ENCODE results near the gene GARIN5B.
"Not testable (repeated sequence)": the region's sequence is repeated elsewhere in the genome, so short reads cannot be mapped to it uniquely, and the experiment has no call there.

Gene GARIN5B

GRCh38 chr19:55362990-55363716 lies at the start of gene GARIN5B:
Gene GARIN5B, minus strand, starts transcription at chr19:55363260. Its CDS starts 194 bp downstream, at chr19:55363066.
- in situ Hi-C loops (cut with HindIII; ENCODE audit: low pct_ligation_motif_present, low pct_unique_long_range_greater_than_20kb, low sequenced_read_pairs): no loop called here
- no peak for DNase-seq

GRCh38 chr19:55410168-55410567 lies 47.1 kb upstream of the GARIN5B start:
- in situ Hi-C loops (cut with HindIII; ENCODE audit: low pct_ligation_motif_present, low pct_unique_long_range_greater_than_20kb, low sequenced_read_pairs): no loop called here
- DNase-seq: no peak

GRCh38 chr19:55409179-55409578 lies 46.1 kb upstream of the GARIN5B start:
- DNase-seq; in situ Hi-C loops (cut with HindIII; ENCODE audit: low pct_ligation_motif_present, low pct_unique_long_range_greater_than_20kb, low sequenced_read_pairs): not testable (repeated sequence)

DNA sequence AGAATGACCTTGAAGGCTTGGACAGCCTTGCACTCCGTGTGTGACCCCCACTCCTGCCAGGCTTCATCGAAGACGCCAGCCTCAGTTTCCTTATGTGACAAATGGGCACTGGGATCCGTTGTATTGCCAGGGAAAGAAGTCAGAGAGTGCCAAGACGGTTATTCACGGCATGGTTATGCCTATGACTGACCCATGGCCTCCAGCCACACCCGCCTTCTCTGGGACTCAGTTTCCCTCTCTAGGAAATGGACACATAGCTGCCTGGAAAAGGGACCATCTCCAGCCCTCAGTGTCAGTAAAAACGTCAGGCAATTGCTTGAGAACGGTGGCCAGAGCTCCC lies 45.4 kb upstream of the GARIN5B start:
- in situ Hi-C loops (cut with HindIII; ENCODE audit: low pct_ligation_motif_present, low pct_unique_long_range_greater_than_20kb, low sequenced_read_pairs): no loop called here
- no peak for DNase-seq

GRCh38 chr19:55407800-55408532 lies 44.9 kb upstream of the GARIN5B start:
- in situ Hi-C loops (cut with HindIII; ENCODE audit: low pct_ligation_motif_present, low pct_unique_long_range_greater_than_20kb, low sequenced_read_pairs): no loop called here
- DNase-seq: peak; percentile 98

GRCh38 chr19:55407550-55407799 lies 44.4 kb upstream of the GARIN5B start, which contains the start of gene UBE2S:
Gene UBE2S, minus strand, starts transcription at chr19:55407788. Its CDS starts 199 bp downstream, at chr19:55407589.
- in situ Hi-C loops (cut with HindIII; ENCODE audit: low pct_ligation_motif_present, low pct_unique_long_range_greater_than_20kb, low sequenced_read_pairs); DNase-seq: not testable (repeated sequence)

GRCh38 chr19:55406826-55407549 lies 43.9 kb upstream of the GARIN5B start:
- DNase-seq: no peak

GRCh38 chr19:55406091-55406825 lies 43.2 kb upstream of the GARIN5B start:
- DNase-seq: no peak
- in situ Hi-C loops (cut with HindIII; ENCODE audit: low pct_ligation_motif_present, low pct_unique_long_range_greater_than_20kb, low sequenced_read_pairs): no loop called here

More at GRCh38 chr19:55406826-55407549, 43.9 kb upstream of the GARIN5B start:
- in situ Hi-C loops (cut with HindIII; ENCODE audit: low pct_ligation_motif_present, low pct_unique_long_range_greater_than_20kb, low sequenced_read_pairs): no loop called here

GRCh38 chr19:55405638-55406037 lies 42.6 kb upstream of the GARIN5B start:
- in situ Hi-C loops (cut with HindIII; ENCODE audit: low pct_ligation_motif_present, low pct_unique_long_range_greater_than_20kb, low sequenced_read_pairs): no loop called here
- DNase-seq: no peak

- in situ Hi-C loops (cut with HindIII; ENCODE audit: low pct_ligation_motif_present, low pct_unique_long_range_greater_than_20kb, low sequenced_read_pairs): no loop called here
- DNase-seq: no peak
These were observed 39.4 kb upstream of the GARIN5B start for GRCh38 chr19:55402509-55402908.

DNA sequence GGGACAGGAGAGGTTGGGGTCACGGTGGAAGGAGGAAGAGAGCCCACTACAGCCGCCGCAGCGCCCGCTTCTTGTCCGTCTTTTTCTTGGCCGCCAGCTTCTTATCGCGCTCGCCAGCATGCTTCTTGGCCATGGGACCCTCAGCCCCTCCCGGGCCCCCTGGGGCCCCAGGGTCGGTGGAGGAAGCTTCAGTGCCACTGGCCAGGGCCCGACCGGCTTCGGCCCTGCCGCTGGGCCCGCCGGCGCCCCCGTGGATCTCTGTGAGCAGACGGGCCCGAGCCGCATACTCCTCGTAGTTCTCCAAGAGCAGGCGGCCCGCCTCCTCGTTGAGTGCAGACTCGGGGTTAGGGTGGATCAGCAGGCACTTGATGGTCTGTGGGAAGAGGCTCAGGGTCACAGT lies 38.3 kb upstream of the GARIN5B start:
- DNase-seq; in situ Hi-C loops (cut with HindIII; ENCODE audit: low pct_ligation_motif_present, low pct_unique_long_range_greater_than_20kb, low sequenced_read_pairs): not testable (repeated sequence)

DNA sequence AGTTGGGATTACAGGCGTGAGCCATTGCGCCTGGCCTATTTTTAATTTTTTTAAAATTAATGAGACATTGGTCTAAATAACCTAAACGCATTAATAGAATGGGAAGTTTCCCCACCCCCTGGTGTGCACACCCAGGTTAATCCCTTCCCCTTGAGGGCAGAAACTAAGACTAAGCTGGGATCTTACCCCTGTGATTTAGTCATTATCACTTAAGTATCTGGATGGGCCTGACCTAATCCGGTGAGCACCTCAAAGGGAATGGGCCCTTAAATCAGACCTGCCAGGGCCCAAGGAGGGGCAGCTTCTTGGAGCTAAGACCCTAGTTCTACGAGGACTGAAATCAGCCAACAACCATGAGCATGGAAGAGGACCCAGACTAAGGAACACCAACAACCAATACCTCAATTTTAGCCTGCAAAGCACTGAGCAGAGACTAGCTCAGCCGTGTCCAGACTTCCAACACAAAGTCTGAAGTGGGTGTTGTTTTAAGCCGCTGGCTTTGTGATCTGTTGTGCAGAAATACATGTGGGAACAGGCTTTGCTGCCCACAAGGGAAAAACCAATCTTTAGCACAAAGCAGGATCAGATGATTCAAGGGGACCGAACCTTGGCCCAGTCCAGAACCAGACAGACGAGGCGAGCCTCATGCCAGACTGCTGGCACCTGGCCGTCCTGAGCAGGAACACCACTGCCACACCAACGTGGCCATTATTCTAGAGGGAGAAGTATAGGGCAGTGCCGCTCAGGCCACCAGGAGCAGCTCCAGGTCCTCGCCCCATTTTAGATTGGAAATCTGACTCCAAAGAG lies 37.4 kb upstream of the GARIN5B start:
- DNase-seq: no peak
- in situ Hi-C loops (cut with HindIII; ENCODE audit: low pct_ligation_motif_present, low pct_unique_long_range_greater_than_20kb, low sequenced_read_pairs): no loop called here

GRCh38 chr19:55398200-55398925 lies 35.3 kb upstream of the GARIN5B start:
- no peak for DNase-seq
- in situ Hi-C loops (cut with HindIII; ENCODE audit: low pct_ligation_motif_present, low pct_unique_long_range_greater_than_20kb, low sequenced_read_pairs): no loop called here

- in situ Hi-C loops (cut with HindIII; ENCODE audit: low pct_ligation_motif_present, low pct_unique_long_range_greater_than_20kb, low sequenced_read_pairs): no loop called here
- DNase-seq: no peak
These were observed 30.0 kb upstream of the GARIN5B start for GRCh38 chr19:55392820-55393761.

DNA sequence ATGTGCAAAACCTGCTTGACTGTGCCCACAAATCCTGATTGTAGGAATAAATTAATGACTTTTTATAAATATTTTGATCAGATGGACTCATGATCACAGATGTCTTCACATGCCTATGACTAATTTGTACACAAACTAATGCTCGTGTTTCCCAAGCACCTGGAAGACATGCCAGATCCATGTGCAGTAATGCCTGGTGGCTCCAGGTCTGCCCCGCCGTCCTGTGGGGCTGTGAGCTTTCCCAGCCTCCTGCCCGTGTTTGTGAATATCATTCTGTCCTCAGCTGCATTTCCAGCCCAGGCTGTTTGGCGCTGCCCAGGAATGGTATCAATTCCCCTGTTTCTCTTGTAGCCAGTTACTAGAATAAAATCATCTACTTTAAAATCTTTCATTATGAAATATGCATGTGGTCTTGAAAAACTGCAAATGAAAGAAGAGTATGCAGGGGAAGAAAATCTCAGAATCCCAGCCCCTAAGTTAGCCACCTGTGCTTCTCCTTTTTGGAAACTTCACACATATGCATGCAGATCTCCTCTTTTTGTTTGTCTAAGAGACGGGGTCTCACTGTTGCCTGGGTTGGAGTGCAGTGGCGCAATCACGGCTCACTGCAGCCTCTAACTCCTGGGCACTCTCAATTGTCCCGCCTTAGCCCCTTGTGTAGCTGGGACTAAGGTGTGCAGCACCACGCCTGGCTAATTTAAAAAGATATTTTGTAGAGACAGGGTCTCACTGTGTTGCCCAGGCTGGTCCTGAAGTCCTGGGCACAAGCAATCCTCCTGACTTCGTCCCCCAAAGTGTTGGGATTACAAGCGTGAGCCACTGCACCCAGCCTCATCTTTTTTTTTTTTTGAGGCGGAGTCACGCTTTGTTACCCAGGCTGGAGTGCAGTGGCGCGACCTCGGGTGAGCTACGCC lies 28.9 kb upstream of the GARIN5B start:
- in situ Hi-C loops (cut with HindIII; ENCODE audit: low pct_ligation_motif_present, low pct_unique_long_range_greater_than_20kb, low sequenced_read_pairs): no loop called here
- no peak for DNase-seq
